GM23248 (cell line): ENCODE results near the gene KRTAP1-1.

Source experiments
- EZH2 ChIP-seq: fragments of 200-600 bp; sonication (generic); IDR thresholded peaks from 2 replicates; pipeline ENCODE4 v1.6.1; 2018; ENCODE audit warnings: antibody characterized with exemption, mild to moderate bottlenecking; ENCODE audit not compliant: insufficient read depth, poor library complexity, severe bottlenecking
- EZH2phosphoT487 ChIP-seq: fragments of 200-600 bp; sonication (generic); IDR thresholded peaks from 2 replicates; pipeline ENCODE4 v1.6.1; 2018; ENCODE audit warnings: antibody characterized with exemption, moderate library complexity, mild to moderate bottlenecking, low read depth; ENCODE audit not compliant: insufficient read depth

DNA sequence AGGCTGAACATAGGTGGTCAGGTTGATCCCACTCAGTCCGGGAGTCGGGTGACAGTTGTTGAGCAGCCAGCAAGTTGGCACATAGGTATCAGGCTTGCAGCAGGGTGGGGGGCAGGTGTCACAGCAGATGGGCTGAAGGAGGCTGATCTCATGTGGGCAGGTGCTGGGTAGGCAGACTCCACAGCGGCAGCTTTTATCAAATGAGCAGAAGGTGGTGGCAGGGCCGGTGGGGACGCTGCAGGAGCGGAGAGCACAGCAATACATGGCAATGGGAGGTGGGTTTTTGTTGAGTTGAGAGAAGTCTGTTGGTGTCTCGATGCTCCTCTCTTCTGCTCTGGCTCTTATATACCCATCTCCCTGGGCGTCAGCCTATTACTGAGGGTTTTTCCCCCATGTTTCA, 32.4 kb downstream of the KRTAP1-1 start, which contains the start of gene KRTAP3-1:
- no peak for TF ChIP-seq EZH2
- TF ChIP-seq EZH2phosphoT487, result no peak
